ENCODE measurements around the gene SMAD6.
"Not testable (repeated sequence)": the region's sequence is repeated elsewhere in the genome, so short reads cannot be mapped to it uniquely, and the experiment has no call there.

SMAD6 gene

DNA sequence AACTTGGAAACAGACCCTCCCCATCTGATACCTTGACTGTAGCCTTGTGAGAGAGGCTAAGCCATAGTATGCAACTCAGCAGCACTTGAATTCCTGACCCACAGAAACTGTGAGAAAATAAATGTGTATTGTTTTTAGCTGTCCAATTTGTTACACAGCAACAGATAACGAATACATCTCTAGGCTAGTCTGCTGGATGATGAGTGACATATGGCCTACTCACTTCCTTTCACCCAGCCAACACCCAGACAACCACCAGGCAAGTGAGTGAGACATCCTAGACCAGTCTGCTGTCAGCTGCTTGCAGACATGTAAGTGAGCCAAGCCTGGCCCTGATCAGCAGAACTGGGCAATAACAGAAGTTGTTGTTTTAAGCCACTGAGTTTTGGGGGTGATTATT, 19.2 kb upstream of the SMAD6 start:
- Mint-ChIP-seq H3K4me3 (no peak overlapping the region), H3K27me3 (no peaks in the 10 kb centered on the region), H3K36me3 (ENCODE audit: low read depth) (no peaks in the 10 kb centered on the region), H3K27ac (peak overlapping the region; percentile 28), H3K9me3 (peaks cover 6% of the 10 kb centered on the region), H3K4me1 (ENCODE audit: low read depth) (peaks cover 17% of the 10 kb centered on the region)
- intact Hi-C loops (cut with micrococcal nuclease), result no loop called here

DNA sequence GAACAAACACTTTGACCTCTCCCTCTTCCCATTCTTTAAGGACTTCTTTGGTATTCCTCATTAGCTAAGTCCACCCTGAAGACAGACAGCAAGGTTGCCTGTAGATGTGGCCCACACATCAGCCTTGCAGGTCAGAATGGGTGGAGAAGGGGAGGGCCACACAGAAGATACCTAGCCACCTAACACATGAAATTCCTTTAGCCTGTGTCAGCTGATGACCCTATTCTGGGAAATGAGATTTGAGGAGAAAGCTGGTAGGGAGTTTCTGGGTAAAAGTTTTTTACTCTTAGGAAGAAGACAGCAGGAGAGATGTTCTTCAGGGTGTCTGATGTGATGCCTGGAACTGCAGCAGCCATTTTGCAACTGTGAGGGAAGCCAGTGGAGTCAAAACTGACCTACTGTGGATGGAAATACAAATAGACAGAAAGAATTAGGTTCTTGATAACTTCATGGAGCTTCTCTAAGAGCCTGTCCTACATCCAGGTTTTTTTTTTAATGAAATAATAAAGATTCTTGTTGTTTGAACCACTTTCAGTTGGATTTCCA, 17.8 kb upstream of the SMAD6 start:
- no peak overlapping the region for H3K27ac Mint-ChIP-seq
- H3K9me3 Mint-ChIP-seq, result peaks cover 6% of the 10 kb centered on the region
- H3K4me1 Mint-ChIP-seq (ENCODE audit: low read depth), result peaks cover 8% of the 10 kb centered on the region
- intact Hi-C loops (cut with micrococcal nuclease), result no loop called here
- H3K36me3 Mint-ChIP-seq (ENCODE audit: low read depth), result no peaks in the 10 kb centered on the region
- no peaks in the 10 kb centered on the region for H3K27me3 Mint-ChIP-seq
- no peak overlapping the region for H3K4me3 Mint-ChIP-seq

- H3K27me3 Mint-ChIP-seq, result no peaks in the 10 kb centered on the region
- no peak overlapping the region for H3K4me3 Mint-ChIP-seq
- H3K27ac Mint-ChIP-seq, result no peak overlapping the region
- intact Hi-C loops (cut with micrococcal nuclease), result no loop called here
- no peaks in the 10 kb centered on the region for H3K36me3 Mint-ChIP-seq (ENCODE audit: low read depth)
- H3K9me3 Mint-ChIP-seq, result peaks cover 6% of the 10 kb centered on the region
- H3K4me1 Mint-ChIP-seq (ENCODE audit: low read depth), result peaks cover 8% of the 10 kb centered on the region
These were observed 16.3 kb upstream of the SMAD6 start for GRCh38 chr15:66685638-66686150.

- H3K9me3 Mint-ChIP-seq; intact Hi-C loops (cut with micrococcal nuclease); H3K27ac Mint-ChIP-seq; H3K4me1 Mint-ChIP-seq (ENCODE audit: low read depth); H3K4me3 Mint-ChIP-seq; H3K36me3 Mint-ChIP-seq (ENCODE audit: low read depth); H3K27me3 Mint-ChIP-seq: not testable (repeated sequence)
These were observed 11.1 kb upstream of the SMAD6 start for GRCh38 chr15:66690912-66691311.

GRCh38 chr15:66691727-66692126, 10.3 kb upstream of the SMAD6 start:
- Mint-ChIP-seq H3K27ac (no peak overlapping the region), H3K36me3 (ENCODE audit: low read depth) (no peaks in the 10 kb centered on the region), H3K4me1 (ENCODE audit: low read depth) (peaks cover 6% of the 10 kb centered on the region), H3K4me3 (no peak overlapping the region), H3K9me3 (no peaks in the 10 kb centered on the region), H3K27me3 (peaks cover 2% of the 10 kb centered on the region)
- intact Hi-C loops (cut with micrococcal nuclease), result no loop called here

DNA sequence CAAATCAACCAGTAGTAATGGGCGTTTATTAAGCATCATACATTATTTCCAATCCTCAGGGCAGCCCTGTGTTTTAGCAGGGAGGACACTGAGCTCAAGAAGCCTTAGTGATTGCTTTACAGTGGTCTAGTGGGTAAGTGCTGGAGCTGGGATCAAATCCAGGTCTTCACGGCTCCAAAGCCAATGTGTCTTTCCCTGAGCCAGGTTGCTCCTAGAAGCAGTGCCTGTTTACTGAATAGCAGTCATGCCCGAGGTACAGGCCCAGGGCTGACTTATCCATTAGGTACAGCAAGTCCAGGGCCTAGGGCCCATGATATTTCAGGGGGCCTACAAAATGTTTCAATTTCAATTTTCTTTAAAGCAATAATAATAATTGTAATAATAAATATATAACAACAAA, 9.6 kb upstream of the SMAD6 start:
- peaks cover 6% of the 10 kb centered on the region for H3K4me1 Mint-ChIP-seq (ENCODE audit: low read depth)
- H3K9me3 Mint-ChIP-seq, result no peaks in the 10 kb centered on the region
- intact Hi-C loops (cut with micrococcal nuclease), result no loop called here
- no peak overlapping the region for H3K4me3 Mint-ChIP-seq
- no peaks in the 10 kb centered on the region for H3K36me3 Mint-ChIP-seq (ENCODE audit: low read depth)
- H3K27me3 Mint-ChIP-seq, result peaks cover 2% of the 10 kb centered on the region
- H3K27ac Mint-ChIP-seq, result peak overlapping the region; percentile 16

DNA sequence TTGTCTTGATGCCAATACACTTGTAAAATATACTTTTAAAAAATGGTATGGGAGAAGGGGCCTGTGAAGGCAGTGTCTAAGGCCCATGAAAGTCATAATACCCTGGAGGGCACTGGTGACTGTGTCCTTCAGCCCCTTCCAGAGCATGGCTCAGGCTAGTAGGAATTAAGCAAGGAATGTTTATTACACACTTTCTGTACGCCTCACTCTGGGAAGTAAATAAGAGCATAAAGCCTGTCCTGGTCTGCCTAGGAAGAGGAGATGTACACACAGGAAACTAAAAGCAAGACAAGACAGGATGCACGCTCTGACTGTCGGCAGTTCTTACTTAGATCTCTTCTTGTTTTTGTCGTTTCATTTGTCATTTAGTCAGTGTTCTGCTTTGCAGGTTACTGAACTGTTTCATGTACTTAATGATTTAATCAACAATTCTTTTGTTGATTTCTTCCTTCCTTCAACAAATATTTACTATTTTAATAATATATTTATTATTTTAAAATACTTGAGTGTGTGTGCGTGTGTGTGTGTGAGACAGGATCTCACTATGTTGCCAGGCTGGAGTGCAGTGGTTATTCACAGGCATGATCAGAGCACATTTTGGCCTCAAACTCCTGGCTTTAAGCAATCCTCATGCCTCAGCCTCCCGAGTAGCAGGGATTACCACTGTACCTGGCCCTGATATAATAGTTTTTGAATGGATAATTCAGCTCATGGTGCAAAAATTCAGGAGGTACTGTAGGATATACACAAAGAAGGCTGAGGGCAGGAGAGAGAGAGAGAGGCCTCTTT, 9.0 kb upstream of the SMAD6 start:
- Mint-ChIP-seq H3K36me3 (ENCODE audit: low read depth) (no peaks in the 10 kb centered on the region), H3K4me1 (ENCODE audit: low read depth) (peaks cover 6% of the 10 kb centered on the region), H3K9me3 (no peaks in the 10 kb centered on the region), H3K27me3 (peaks cover 2% of the 10 kb centered on the region), H3K4me3 (no peak overlapping the region), H3K27ac (peak overlapping the region; percentile 16)
- intact Hi-C loops (cut with micrococcal nuclease), result no loop called here

DNA sequence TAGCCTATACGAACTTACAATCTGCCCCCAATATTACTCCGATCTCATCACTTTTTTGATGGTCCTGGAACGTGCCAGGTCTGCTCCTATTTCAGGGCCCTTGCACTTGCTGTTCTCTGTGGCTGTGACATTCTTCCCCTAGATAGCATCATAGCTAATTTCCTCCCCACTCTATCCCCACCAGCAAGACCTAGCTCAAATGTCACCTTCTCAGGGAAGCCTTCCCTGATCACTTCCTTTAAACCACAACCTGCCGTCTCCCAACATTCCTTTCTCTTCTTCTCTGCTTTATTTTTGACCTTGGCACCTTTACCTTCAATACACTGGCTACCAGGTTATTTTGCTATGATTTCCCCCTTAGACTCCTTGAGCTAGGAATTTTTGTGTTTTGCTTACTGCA, 5.3 kb upstream of the SMAD6 start:
- no peaks in the 10 kb centered on the region for H3K9me3 Mint-ChIP-seq
- peaks cover 4% of the 10 kb centered on the region for H3K36me3 Mint-ChIP-seq (ENCODE audit: low read depth)
- no peak overlapping the region for H3K27ac Mint-ChIP-seq
- H3K27me3 Mint-ChIP-seq, result peaks cover 4% of the 10 kb centered on the region
- no peak overlapping the region for H3K4me3 Mint-ChIP-seq
- intact Hi-C loops (cut with micrococcal nuclease), result no loop called here
- peaks cover 22% of the 10 kb centered on the region for H3K4me1 Mint-ChIP-seq (ENCODE audit: low read depth)

- H3K36me3 Mint-ChIP-seq (ENCODE audit: low read depth), result peaks cover 10% of the 10 kb centered on the region
- H3K9me3 Mint-ChIP-seq, result no peaks in the 10 kb centered on the region
- H3K27me3 Mint-ChIP-seq, result peaks cover 14% of the 10 kb centered on the region
- intact Hi-C loops (cut with micrococcal nuclease), result loop anchor here (1.0 kb wide), 1 partner anchor 79 kb away; no protein-coding TSS in a partner anchor
- peak overlapping the region; percentile 8 for H3K27ac Mint-ChIP-seq
- H3K4me3 Mint-ChIP-seq, result no peak overlapping the region
- H3K4me1 Mint-ChIP-seq (ENCODE audit: low read depth), result peaks cover 22% of the 10 kb centered on the region
These were observed 3.6 kb upstream of the SMAD6 start for GRCh38 chr15:66698318-66698961.

- Mint-ChIP-seq H3K4me3 (no peak overlapping the region), H3K4me1 (ENCODE audit: low read depth) (peaks cover 23% of the 10 kb centered on the region)
These were observed 3.1 kb upstream of the SMAD6 start for GRCh38 chr15:66698971-66699370.

DNA sequence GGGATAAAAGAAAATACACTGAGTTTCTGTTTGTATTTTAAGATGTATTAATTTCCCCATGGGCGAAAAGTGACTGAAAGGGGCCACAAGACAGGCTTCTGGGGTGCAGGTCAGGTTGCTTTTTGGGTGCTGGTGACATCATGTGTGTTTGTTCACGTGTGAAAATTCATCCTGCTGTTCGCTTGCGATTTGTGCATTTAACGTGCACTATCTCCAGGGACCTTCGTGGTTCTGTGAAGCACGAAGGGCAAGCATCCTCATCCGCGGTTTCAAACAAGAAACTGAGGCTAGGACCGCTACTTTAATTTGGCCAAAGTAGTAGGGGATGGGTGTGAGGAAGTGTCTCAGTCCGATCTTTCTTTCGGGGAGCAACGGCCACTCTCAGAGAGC, 1.6 kb upstream of the SMAD6 start:
- intact Hi-C loops (cut with micrococcal nuclease), result loop anchor here (5.0 kb wide), 1 partner anchor 152 kb away; no protein-coding TSS in a partner anchor
- Mint-ChIP-seq H3K9me3 (no peaks in the 10 kb centered on the region), H3K27me3 (peaks cover 26% of the 10 kb centered on the region), H3K4me3 (peak overlapping the region; percentile 70), H3K4me1 (ENCODE audit: low read depth) (peaks cover 36% of the 10 kb centered on the region), H3K36me3 (ENCODE audit: low read depth) (peaks cover 10% of the 10 kb centered on the region), H3K27ac (no peak overlapping the region)

More at GRCh38 chr15:66698971-66699370, 3.1 kb upstream of the SMAD6 start:
- Mint-ChIP-seq H3K27me3 (peaks cover 15% of the 10 kb centered on the region), H3K36me3 (ENCODE audit: low read depth) (peaks cover 10% of the 10 kb centered on the region), H3K9me3 (no peaks in the 10 kb centered on the region), H3K27ac (no peak overlapping the region)
- intact Hi-C loops (cut with micrococcal nuclease), result loop anchor here (1.0 kb wide), 1 partner anchor 80 kb away; no protein-coding TSS in a partner anchor

- Mint-ChIP-seq H3K36me3 (ENCODE audit: low read depth) (peaks cover 10% of the 10 kb centered on the region), H3K4me3 (peak overlapping the region; percentile 83), H3K4me1 (ENCODE audit: low read depth) (peaks cover 41% of the 10 kb centered on the region), H3K27me3 (peaks cover 31% of the 10 kb centered on the region), H3K27ac (peak overlapping the region; percentile 86), H3K9me3 (no peaks in the 10 kb centered on the region)
- intact Hi-C loops (cut with micrococcal nuclease), result loop anchor here (5.0 kb wide), 1 partner anchor 151 kb away; no protein-coding TSS in a partner anchor
These were observed 1.1 kb upstream of the SMAD6 start for GRCh38 chr15:66700802-66701421.

DNA sequence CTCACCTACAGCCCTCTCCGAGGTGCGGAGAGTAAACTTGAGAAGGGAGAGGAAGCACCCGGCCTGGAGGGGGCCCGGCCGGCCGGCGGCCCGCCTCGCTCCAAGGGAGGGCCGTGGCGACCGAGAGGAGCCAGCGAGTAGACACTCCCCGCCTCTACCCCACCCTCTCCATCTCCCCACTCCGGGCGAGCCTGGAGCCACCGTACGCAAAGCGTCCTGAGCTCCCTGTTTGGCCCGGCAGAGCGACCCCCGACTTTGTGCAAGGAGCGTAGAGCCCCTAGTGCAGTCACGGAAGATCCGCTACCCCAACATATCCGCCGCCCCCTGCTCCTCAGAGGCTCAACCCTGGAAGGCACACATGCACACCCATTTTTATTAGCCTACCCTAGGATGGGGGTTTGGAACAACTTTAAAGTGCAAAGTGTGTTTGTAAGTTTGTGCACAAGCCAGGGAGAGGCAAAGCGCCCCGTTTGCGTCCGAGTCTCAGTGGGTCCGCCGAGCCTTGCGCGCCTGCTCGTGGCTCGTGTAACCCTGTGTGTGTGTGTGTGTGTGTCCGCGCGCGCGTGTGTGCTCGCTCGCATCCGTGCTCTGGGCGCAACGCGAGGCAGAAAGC, 508 bp upstream of the SMAD6 start:
- peak overlapping the region; percentile 86 for H3K27ac Mint-ChIP-seq
- peaks cover 10% of the 10 kb centered on the region for H3K36me3 Mint-ChIP-seq (ENCODE audit: low read depth)
- intact Hi-C loops (cut with micrococcal nuclease), result loop anchor here (5.0 kb wide), 1 partner anchor 151 kb away; no protein-coding TSS in a partner anchor
- H3K4me3 Mint-ChIP-seq, result peak overlapping the region; percentile 83
- peaks cover 31% of the 10 kb centered on the region for H3K27me3 Mint-ChIP-seq
- peaks cover 41% of the 10 kb centered on the region for H3K4me1 Mint-ChIP-seq (ENCODE audit: low read depth)
- no peaks in the 10 kb centered on the region for H3K9me3 Mint-ChIP-seq
